Stimulated activated CD8-positive, alpha-beta memory T cell treated with anti-CD3 and anti-CD28 coated beads, Interleukin-12 subunit alpha, Interleukin-12 subunit beta, amount 100 ng/mL, for 24 hours (primary cell): ENCODE results near the gene L2HGDH.

Experiments
- DNase-seq: peaks from one replicate; pipeline ENCODE4 v3.0.0-alpha.2; 2020; ENCODE audit errors: extremely low read depth

L2HGDH gene

GRCh38 chr14:50230401-50230700, 81.7 kb downstream of the L2HGDH start:
- no peak for DNase-seq

GRCh38 chr14:50229681-50230080, 82.3 kb downstream of the L2HGDH start:
- DNase-seq: no peak

GRCh38 chr14:50228313-50228712, 83.7 kb downstream of the L2HGDH start:
- no peak for DNase-seq

- no peak for DNase-seq
Observed at GRCh38 chr14:50225974-50226297, 86.1 kb downstream of the L2HGDH start.

- DNase-seq: no peak
Observed at GRCh38 chr14:50225067-50225973, 86.7 kb downstream of the L2HGDH start.

GRCh38 chr14:50222055-50222613, 89.9 kb downstream of the L2HGDH start:
- no peak for DNase-seq

- no peak for DNase-seq
Observed at GRCh38 chr14:50218501-50218900, 93.5 kb downstream of the L2HGDH start.

GRCh38 chr14:50215416-50215815, 96.6 kb downstream of the L2HGDH start:
- DNase-seq: no peak

- no peak for DNase-seq
Observed at GRCh38 chr14:50213795-50214194, 98.2 kb downstream of the L2HGDH start.

- no peak for DNase-seq
Observed at GRCh38 chr14:50212726-50213125, 99.3 kb downstream of the L2HGDH start.

- DNase-seq: no peak
Observed at GRCh38 chr14:50210074-50210473, 102.0 kb downstream of the L2HGDH start.

- no peak for DNase-seq
Observed at GRCh38 chr14:50198499-50198898, 113.5 kb downstream of the L2HGDH start.

- DNase-seq: no peak
Observed at GRCh38 chr14:50191499-50191898, 120.5 kb downstream of the L2HGDH start.
